Eye (tissue), 1 donor: ENCODE measurements around the gene ZSWIM3.

Experiments
- DNase-seq: peaks from one replicate; pipeline ENCODE4 v3.0.0-alpha.2; 2015

Gene ZSWIM3

DNA sequence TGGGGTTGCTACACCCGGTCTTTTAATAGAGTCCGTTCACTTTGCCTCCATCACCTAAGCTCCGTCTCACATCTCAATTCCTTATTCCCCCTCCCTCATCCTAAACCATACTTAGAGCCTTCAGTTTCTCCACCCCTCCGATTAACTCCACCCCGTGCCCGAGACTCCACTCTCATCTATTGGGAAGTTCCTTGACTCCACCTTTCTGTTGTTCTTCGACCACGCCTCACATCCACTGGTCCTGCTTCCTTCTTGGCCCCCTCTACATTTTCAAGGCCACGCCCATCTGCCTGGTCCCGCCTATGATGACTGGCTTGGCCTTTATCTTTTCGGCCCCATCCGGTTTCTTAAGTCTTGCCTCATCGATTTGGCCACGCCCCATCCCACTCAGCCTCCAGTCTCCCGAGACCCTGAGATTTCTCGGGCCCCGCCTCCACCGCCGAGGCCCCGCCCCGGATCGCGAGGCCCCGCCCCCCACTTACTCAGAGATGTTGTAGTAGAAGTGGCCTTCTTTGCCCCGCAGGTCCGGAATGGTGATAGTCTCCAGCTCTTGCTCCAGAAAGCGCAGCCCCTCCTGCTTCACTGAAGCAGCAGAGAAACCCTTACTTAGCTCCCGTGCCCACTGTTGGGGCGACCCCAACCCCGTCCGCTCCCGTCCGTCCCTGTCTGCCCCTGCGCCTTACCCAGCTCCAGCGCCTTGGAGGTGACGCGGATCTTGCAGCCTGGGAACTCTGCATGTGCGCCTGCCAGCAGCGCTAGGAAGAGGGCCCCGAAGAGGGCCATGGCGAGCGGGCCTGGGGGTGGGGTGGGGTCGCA is 53.5 kb downstream of the ZSWIM3 start:
- peak; percentile 99 for DNase-seq

- peak; percentile 87 for DNase-seq
These were observed 54.3 kb downstream of the ZSWIM3 start, which contains the start of gene PLTP for GRCh38 chr20:45911486-45912343. PLTP (minus strand) TSS chr20:45912155; CDS start chr20:45911452, 703 bp downstream.

DNA sequence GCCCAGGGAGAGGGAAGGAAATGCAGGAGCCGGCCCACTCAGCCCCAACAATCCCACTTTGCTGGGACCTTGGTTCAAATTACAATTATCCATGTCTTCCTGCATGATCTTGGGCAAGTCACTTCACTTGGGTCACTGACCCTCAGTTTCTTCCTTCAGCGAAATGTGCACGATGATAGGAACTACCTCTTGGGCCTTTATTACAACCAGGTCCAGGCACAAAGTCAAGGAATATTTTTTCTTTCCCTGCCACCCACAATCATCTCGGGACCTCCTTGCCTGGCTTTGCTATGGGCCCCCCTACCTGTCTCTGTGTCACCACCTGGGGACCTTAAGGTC is 54.9 kb downstream of the ZSWIM3 start:
- DNase-seq: no peak

GRCh38 chr20:45913116-45913515 is 55.7 kb downstream of the ZSWIM3 start:
- DNase-seq: no peak

DNA sequence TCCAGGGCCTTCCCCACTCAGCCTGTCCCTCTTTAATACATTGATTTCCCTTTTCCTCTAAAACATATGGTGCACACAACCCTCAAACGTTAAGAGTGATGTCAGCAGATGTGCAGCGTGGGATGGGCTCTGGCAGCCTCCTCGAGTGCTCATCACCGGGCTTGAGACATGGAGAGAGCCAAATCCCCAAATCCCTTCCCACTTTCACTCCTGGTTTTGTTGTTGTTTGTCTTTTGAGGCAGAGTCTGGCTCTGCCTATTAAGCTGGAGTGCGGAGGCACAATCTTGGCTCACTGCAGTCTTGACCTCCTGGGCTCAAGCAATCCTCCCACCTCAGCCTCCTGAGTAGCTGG is 60.4 kb downstream of the ZSWIM3 start:
- peak; percentile 39 for DNase-seq

- DNase-seq: no peak
These were observed 60.8 kb downstream of the ZSWIM3 start for GRCh38 chr20:45918182-45918737.

DNA sequence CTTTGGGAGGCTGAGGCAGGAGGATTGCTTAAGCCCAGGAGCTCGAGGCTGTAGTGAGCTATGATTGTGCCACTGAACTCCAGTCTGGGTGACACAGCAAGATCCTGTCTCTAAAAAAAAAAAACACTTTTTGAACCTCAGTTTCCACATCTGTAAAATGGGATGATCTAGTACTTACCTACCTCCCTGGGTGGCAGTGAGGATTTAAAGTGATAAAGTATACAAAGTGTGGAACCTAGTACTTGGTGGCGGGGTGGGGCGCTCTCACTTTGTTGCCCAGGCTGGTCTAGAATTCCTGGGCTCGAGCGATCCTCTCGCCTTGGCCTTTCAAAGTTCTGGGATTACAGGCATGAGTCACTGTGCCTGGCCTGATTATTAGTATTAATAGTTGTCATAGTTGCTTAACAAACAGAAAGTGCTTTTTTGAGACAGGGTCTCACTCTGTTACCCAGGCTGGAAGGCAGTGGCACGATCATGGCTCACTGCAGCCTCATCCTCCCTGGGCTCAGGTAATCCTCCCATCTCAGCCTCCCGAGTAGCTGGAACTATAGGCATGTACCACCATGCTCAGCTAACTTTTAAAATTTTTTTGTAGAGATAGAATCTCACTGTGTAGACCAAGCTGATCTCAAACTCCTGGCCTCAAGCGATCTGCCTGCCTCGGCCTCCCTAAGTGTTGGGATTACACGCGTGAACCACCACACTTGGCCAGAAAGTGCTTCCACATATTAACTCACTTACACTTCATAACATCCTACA is 61.5 kb downstream of the ZSWIM3 start:
- no peak for DNase-seq

- peak; percentile 59 for DNase-seq
These were observed 62.4 kb downstream of the ZSWIM3 start for GRCh38 chr20:45919542-45920399.

GRCh38 chr20:45920462-45921336 is 63.3 kb downstream of the ZSWIM3 start:
- DNase-seq: no peak

GRCh38 chr20:45921337-45922189 is 64.1 kb downstream of the ZSWIM3 start:
- no peak for DNase-seq

DNA sequence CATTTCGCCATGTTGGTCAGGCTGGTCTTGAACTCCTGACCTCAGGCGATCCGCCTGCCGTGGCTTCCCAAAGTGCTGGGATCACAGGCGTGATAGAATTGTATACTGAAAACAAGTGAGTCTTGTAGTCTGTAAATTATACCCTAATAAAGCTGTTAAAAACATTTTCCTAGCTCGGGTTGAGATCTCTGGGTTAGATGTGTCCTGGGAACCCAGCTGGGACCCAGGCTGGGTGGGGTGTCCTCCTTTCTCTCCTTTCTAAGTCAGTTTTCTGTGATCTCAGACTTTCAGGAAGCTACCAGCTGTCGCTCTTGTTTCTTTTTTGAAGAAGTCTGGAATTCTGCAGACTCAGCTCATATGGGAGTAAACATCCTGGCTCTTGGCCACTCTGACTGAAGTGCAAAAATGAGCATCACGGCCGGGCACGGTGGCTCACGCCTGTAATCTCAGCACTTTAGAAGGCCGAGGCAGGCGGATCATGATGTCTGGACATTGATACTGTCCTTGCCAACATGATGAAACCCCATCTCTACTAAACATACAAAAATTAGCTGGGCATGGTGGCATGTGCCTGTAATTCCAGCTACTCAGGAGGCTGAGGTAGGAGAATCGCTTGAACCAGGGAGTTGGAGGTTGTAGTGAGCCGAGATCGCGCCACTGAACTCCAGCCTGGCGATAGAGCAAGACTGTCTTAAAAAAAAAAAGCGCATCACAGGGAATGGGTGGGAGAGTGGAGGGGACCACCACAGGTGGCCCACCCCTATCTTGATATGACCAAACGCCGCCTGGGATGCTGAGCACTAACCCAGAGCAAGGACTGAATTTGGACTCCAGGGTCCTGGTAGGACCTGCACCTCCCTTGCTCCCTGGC is 67.2 kb downstream of the ZSWIM3 start:
- no peak for DNase-seq

- DNase-seq: no peak
These were observed 68.5 kb downstream of the ZSWIM3 start for GRCh38 chr20:45925821-45926506.

- DNase-seq: no peak
These were observed 69.3 kb downstream of the ZSWIM3 start for GRCh38 chr20:45926731-45927070.

DNA sequence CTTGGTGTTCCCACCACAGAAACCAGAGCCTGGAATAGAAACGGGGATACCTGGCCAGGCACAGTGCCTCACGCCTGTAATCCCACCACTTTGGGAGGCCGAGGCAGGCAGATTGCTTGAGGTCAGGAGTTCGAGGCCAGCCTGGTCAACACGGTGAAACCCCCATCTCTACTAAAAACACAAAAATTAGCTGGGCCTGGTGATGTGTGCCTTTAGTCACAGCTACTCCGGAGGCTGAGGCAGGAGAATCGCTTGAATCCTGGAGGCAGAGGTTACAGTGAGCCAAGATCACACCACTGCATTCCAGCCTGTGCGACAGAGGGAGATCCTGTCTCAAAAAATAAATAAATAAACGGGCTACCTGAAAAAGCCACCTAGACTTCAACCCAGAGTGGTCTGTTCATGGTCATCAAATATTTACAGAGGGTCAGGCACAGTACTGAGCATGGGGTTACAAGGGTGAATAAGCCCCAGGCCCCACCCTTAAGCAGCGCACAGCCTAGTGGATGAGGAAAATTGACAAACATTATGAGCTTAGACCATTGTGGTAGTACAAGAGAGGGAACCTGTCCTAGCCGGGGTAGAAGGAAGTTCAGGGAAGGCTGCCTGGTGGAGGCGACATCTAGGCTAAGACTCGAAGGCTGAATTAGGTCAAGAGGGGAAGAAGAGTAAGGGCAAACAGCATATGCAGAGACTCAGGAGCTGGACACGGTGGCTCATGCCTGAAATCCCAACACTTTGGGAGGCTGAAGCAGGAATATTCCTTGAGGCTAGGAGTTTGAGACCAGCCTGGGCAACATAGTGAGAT is 69.9 kb downstream of the ZSWIM3 start:
- no peak for DNase-seq
